IPS DF 6.9 (cell line): ENCODE measurements around the gene ZNF292.

Experiments
- DNase-seq: peaks from one replicate; pipeline ENCODE4 v3.0.0-alpha.2; 2013; ENCODE audit warnings: low read depth, low spot score
- H3K27ac ChIP-seq: one replicate; pipeline ENCODE4 v1.5.1; 2013; ENCODE audit warnings: low read length, control low read depth
- H3K27me3 ChIP-seq: 2 replicates; pipeline ENCODE4 v1.6.1; 2013; ENCODE audit warnings: mild to moderate bottlenecking, low read length; ENCODE audit not compliant: control insufficient read depth, insufficient read depth
- H3K36me3 ChIP-seq: 2 replicates; pipeline ENCODE4 v1.6.1; 2013; ENCODE audit warnings: low read length; ENCODE audit not compliant: control insufficient read depth, insufficient read depth
- H3K4me1 ChIP-seq: 2 replicates; pipeline ENCODE4 v1.6.1; 2013; ENCODE audit warnings: low read length; ENCODE audit not compliant: control insufficient read depth, insufficient read depth
- H3K4me3 ChIP-seq: 2 replicates; pipeline ENCODE4 v1.5.1; 2013; ENCODE audit warnings: mild to moderate bottlenecking, low read length
- H3K9me3 ChIP-seq: 2 replicates; pipeline ENCODE4 v1.6.1; 2013; ENCODE audit warnings: low read length, inconsistent platforms; ENCODE audit not compliant: control insufficient read depth, insufficient read depth
- WGBS: extraction: QIAGEN DNeasy Blood & Tissue Kit; methylation state at CpG from one replicate; pipeline ENCODE4 v1.1.7; 2013; ENCODE audit warnings: mixed read lengths, missing lambda C conversion rate; ENCODE audit not compliant: insufficient read length, insufficient coverage; 5-methylcytosine and 5-hydroxymethylcytosine counted together

The ZNF292 gene

GRCh38 chr6:87210979-87211378, 55.6 kb downstream of the ZNF292 start:
- H3K36me3 ChIP-seq = no peaks in the 10 kb centered on the region; the same call in 1 of the 2 replicates
- DNase-seq = no peak

GRCh38 chr6:87212596-87212995, 57.2 kb downstream of the ZNF292 start:
- H3K27ac ChIP-seq = no peak overlapping the region
- H3K36me3 ChIP-seq = no peaks in the 10 kb centered on the region; the same call in 1 of the 2 replicates
- no peak overlapping the region for H3K4me3 ChIP-seq
- no peaks in the 10 kb centered on the region for H3K27me3 ChIP-seq
- no peaks in the 10 kb centered on the region for H3K9me3 ChIP-seq
- peaks cover 12% of the 10 kb centered on the region for H3K4me1 ChIP-seq
- no peak for DNase-seq

More at GRCh38 chr6:87210979-87211378, 55.6 kb downstream of the ZNF292 start:
- peaks cover 15% of the 10 kb centered on the region for H3K4me1 ChIP-seq
- no peaks in the 10 kb centered on the region for H3K27me3 ChIP-seq
- WGBS = no CpG with 5 or more reads among the region's 1 CpG
- H3K27ac ChIP-seq = no peak overlapping the region
- no peaks in the 10 kb centered on the region for H3K9me3 ChIP-seq
- no peak overlapping the region for H3K4me3 ChIP-seq

GRCh38 chr6:87213364-87213763, 58.0 kb downstream of the ZNF292 start:
- Histone ChIP-seq H3K4me3 (no peak overlapping the region), H3K9me3 (no peaks in the 10 kb centered on the region), H3K27me3 (no peaks in the 10 kb centered on the region), H3K27ac (no peak overlapping the region), H3K36me3 (no peaks in the 10 kb centered on the region; the same call in 1 of the 2 replicates), H3K4me1 (peaks cover 12% of the 10 kb centered on the region)
- no CpG with 5 or more reads among the region's 5 CpGs for WGBS
- DNase-seq = no peak

- H3K4me3 ChIP-seq = no peak overlapping the region
- H3K4me1 ChIP-seq = peaks cover 11% of the 10 kb centered on the region
- H3K9me3 ChIP-seq = no peaks in the 10 kb centered on the region
- no peak for DNase-seq
- no peaks in the 10 kb centered on the region; the same call in 1 of the 2 replicates for H3K36me3 ChIP-seq
- no peaks in the 10 kb centered on the region for H3K27me3 ChIP-seq
- H3K27ac ChIP-seq = no peak overlapping the region
Observed at GRCh38 chr6:87214831-87215230, 59.5 kb downstream of the ZNF292 start.

- H3K36me3 ChIP-seq = no peaks in the 10 kb centered on the region; the same call in 1 of the 2 replicates
- WGBS = no CpG with 5 or more reads among the region's 1 CpG
Observed at GRCh38 chr6:87220997-87221396, 65.6 kb downstream of the ZNF292 start.

GRCh38 chr6:87222676-87223075, 67.3 kb downstream of the ZNF292 start:
- Histone ChIP-seq H3K4me1 (no peaks in the 10 kb centered on the region), H3K27ac (no peak overlapping the region), H3K27me3 (no peaks in the 10 kb centered on the region), H3K4me3 (no peak overlapping the region), H3K36me3 (no peaks in the 10 kb centered on the region; the same call in 1 of the 2 replicates), H3K9me3 (no peaks in the 10 kb centered on the region)
- WGBS = no CpG with 5 or more reads among the region's 1 CpG
- DNase-seq = no peak

More at GRCh38 chr6:87220997-87221396, 65.6 kb downstream of the ZNF292 start:
- Histone ChIP-seq H3K4me1 (no peaks in the 10 kb centered on the region), H3K4me3 (no peak overlapping the region), H3K9me3 (no peaks in the 10 kb centered on the region), H3K27me3 (no peaks in the 10 kb centered on the region), H3K27ac (no peak overlapping the region)
- DNase-seq = no peak

- Histone ChIP-seq H3K36me3 (no peaks in the 10 kb centered on the region; the same call in 1 of the 2 replicates), H3K4me1 (no peaks in the 10 kb centered on the region), H3K27ac (no peak overlapping the region), H3K27me3 (no peaks in the 10 kb centered on the region), H3K4me3 (no peak overlapping the region), H3K9me3 (no peaks in the 10 kb centered on the region)
- no CpG with 5 or more reads among the region's 1 CpG for WGBS
- no peak for DNase-seq
Observed at GRCh38 chr6:87224971-87225370, 69.6 kb downstream of the ZNF292 start.

- no peaks in the 10 kb centered on the region; the same call in 1 of the 2 replicates for H3K36me3 ChIP-seq
- no peak overlapping the region for H3K4me3 ChIP-seq
- no peak for DNase-seq
- H3K4me1 ChIP-seq = no peaks in the 10 kb centered on the region
- H3K27ac ChIP-seq = no peak overlapping the region
- WGBS = no CpG with 5 or more reads among the region's 2 CpGs
- H3K27me3 ChIP-seq = no peaks in the 10 kb centered on the region
- H3K9me3 ChIP-seq = no peaks in the 10 kb centered on the region
Observed at GRCh38 chr6:87225511-87225910, 70.1 kb downstream of the ZNF292 start.

- Histone ChIP-seq H3K36me3 (no peaks in the 10 kb centered on the region; the same call in 1 of the 2 replicates), H3K27ac (no peak overlapping the region), H3K4me1 (no peaks in the 10 kb centered on the region), H3K9me3 (no peaks in the 10 kb centered on the region), H3K4me3 (no peak overlapping the region), H3K27me3 (no peaks in the 10 kb centered on the region)
- DNase-seq = no peak
Observed at GRCh38 chr6:87225937-87226336, 70.6 kb downstream of the ZNF292 start.

- DNase-seq = no peak
- Histone ChIP-seq H3K27me3 (no peaks in the 10 kb centered on the region), H3K4me1 (no peaks in the 10 kb centered on the region), H3K36me3 (no peaks in the 10 kb centered on the region), H3K9me3 (no peaks in the 10 kb centered on the region), H3K4me3 (no peak overlapping the region), H3K27ac (no peak overlapping the region)
- WGBS = no CpG with 5 or more reads among the region's 1 CpG
Observed at GRCh38 chr6:87230801-87231200, 75.4 kb downstream of the ZNF292 start.

- H3K36me3 ChIP-seq = no peaks in the 10 kb centered on the region; the same call in 1 of the 2 replicates
Observed at GRCh38 chr6:87237804-87238203, 82.4 kb downstream of the ZNF292 start.

More at GRCh38 chr6:87237804-87238203, 82.4 kb downstream of the ZNF292 start:
- H3K27ac ChIP-seq = no peak overlapping the region
- no peaks in the 10 kb centered on the region for H3K4me1 ChIP-seq
- no peaks in the 10 kb centered on the region for H3K27me3 ChIP-seq
- DNase-seq = no peak
- no peak overlapping the region for H3K4me3 ChIP-seq
- no peaks in the 10 kb centered on the region for H3K9me3 ChIP-seq
